ENCODE measurements around the gene KCNJ5.

Gene KCNJ5

GRCh38 chr11:128964463-128964930, 73.3 kb downstream of the KCNJ5 start:
- no peak for DNase-seq

- no peak for DNase-seq
Observed at GRCh38 chr11:128965485-128965884, 74.3 kb downstream of the KCNJ5 start.

DNA sequence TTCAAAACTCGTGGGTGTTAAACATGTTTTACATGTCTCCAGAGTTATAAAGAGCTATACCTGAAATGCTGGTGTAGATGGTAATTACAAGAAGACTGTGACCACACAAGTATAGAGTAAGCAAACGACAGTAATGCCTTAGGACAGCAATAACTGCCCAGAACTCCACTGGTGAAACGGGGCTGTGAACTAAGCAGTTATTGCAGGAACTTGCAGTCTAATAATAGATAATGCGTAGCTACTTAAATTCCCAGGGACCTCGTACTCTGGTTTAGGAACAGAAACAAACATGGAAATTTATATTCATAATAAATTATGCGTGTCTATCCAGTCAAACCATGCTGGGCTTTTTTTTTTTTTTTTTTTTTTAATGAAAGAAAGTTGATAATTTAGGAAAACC, 76.4 kb downstream of the KCNJ5 start:
- DNase-seq, result no peak

GRCh38 chr11:128968916-128969315, 77.8 kb downstream of the KCNJ5 start:
- DNase-seq, result no peak
